GM06990 (cell line): ENCODE results near the gene RNASE3.
"Not testable (repeated sequence)": the region's sequence is repeated elsewhere in the genome, so short reads cannot be mapped to it uniquely, and the experiment has no call there.

ENCODE experiments used
- DNase-seq: peaks from one replicate; pipeline ENCODE4 v3.0.0-alpha.2; 2011; ENCODE audit not compliant: insufficient read length; ENCODE audit errors: extremely low read depth
- H3K27me3 ChIP-seq: replicated peaks from 2 replicates; pipeline ENCODE4 v1.6.0; 2011; ENCODE audit warnings: low read length; ENCODE audit not compliant: control insufficient read depth, insufficient read depth
- H3K36me3 ChIP-seq: 2 replicates; pipeline ENCODE4 v1.5.1; 2011; ENCODE audit warnings: low read length; ENCODE audit not compliant: control insufficient read depth, insufficient read depth
- H3K4me3 ChIP-seq: replicated peaks from 2 replicates; pipeline ENCODE4 v1.5.1; 2011; ENCODE audit warnings: low read depth, mild to moderate bottlenecking, control low read depth, low read length
- TF ChIP-seq, protein P1 (sequence below): IDR thresholded peaks from 2 replicates; pipeline ENCODE4 v1.5.1; 2011; ENCODE audit warnings: low read length, control low read depth, mild to moderate bottlenecking, inconsistent platforms; ENCODE audit not compliant: insufficient read depth, poor library complexity, severe bottlenecking

RNASE3 gene

DNA sequence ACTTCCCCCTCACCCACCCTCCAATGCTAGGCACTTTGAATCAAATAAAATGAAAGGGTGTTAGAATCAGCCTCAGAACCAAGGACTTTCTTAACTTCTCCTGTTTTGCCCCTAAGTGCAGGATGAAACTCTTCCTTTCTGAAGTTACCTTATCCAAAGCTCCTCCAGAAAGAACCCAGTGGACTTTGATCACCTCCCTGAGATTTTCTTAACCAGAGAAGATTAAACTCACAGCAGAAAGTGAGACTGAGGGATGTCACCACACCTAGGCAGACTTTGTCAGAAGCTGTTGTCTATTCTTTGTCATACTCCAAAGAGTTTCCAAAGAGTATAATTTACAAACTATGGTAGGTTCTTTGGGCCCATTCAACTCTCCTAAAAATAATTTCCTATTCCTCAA, 14.2 kb upstream of the RNASE3 start:
- peaks cover 1% of the 10 kb centered on the region; the same call in 1 of the 2 replicates for H3K27me3 ChIP-seq
- no peaks in the 10 kb centered on the region for H3K36me3 ChIP-seq
- DNase-seq = no peak
- H3K4me3 ChIP-seq = no peak overlapping the region
- TF ChIP-seq, protein P1, sequence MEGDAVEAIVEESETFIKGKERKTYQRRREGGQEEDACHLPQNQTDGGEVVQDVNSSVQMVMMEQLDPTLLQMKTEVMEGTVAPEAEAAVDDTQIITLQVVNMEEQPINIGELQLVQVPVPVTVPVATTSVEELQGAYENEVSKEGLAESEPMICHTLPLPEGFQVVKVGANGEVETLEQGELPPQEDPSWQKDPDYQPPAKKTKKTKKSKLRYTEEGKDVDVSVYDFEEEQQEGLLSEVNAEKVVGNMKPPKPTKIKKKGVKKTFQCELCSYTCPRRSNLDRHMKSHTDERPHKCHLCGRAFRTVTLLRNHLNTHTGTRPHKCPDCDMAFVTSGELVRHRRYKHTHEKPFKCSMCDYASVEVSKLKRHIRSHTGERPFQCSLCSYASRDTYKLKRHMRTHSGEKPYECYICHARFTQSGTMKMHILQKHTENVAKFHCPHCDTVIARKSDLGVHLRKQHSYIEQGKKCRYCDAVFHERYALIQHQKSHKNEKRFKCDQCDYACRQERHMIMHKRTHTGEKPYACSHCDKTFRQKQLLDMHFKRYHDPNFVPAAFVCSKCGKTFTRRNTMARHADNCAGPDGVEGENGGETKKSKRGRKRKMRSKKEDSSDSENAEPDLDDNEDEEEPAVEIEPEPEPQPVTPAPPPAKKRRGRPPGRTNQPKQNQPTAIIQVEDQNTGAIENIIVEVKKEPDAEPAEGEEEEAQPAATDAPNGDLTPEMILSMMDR = no peak

DNA sequence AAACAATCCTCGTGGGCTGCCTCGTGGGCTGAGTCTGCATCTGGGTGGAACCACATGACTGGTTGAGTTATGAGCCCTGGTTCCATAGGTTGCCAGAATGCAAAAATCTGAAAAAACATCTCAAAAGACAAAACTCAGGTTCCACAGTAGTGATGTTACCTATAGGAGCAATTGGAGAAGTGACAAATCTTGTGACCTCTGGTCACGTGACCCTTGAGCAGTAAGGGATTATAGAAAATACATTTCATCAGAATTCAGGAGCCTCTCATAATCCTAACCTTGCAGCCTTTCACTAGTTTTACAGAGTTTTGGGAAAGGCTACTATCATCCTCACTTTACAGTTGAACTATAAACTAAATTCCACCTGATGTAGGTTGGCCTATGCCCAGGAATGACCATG, 12.5 kb upstream of the RNASE3 start:
- H3K4me3 ChIP-seq = no peak overlapping the region
- TF ChIP-seq, protein P1 = no peak
- peaks cover 1% of the 10 kb centered on the region; the same call in 1 of the 2 replicates for H3K27me3 ChIP-seq
- H3K36me3 ChIP-seq = no peaks in the 10 kb centered on the region
- no peak for DNase-seq

DNA sequence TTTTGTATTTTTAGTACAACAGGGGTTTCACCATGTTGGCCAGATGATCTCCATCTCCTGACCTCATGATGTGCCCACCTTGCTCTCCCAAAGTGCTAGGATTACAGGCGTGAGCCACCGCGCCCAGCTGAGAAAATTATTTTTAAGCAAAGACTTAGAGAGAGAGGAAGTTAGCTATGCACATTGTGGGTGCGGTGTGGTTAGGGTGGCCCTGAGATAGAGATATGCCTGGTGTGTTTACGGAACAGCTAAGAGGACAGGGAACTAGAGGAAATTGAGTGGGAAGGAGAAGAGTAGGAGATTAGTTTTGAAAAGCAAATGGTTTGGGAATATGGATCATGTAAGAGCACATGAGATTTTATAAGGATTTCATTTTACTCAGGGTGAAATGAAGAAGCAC, 10.0 kb upstream of the RNASE3 start:
- not testable (repeated sequence) for H3K4me3 ChIP-seq, DNase-seq, H3K36me3 ChIP-seq, H3K27me3 ChIP-seq

DNA sequence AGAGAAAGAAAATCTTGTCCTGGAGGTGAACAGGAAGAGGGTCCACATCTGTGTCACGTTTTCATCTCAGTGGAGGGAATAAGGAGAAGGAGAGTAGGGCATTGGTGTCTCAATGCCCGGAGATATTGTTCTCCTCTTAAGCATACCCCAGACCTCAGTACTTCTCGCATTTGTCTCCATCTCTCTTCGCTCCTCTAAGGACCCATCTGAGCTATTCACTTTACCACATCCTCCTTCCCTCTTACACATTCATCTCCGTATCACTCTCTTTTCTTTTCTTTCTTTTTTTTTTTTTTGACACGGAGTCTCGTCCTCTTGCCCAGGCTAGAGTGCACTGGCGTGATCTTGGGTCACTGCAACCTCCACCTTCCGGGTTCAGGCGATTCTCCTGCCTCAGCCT, 8.4 kb upstream of the RNASE3 start:
- not testable (repeated sequence) for H3K27me3 ChIP-seq, H3K36me3 ChIP-seq, H3K4me3 ChIP-seq, DNase-seq

DNA sequence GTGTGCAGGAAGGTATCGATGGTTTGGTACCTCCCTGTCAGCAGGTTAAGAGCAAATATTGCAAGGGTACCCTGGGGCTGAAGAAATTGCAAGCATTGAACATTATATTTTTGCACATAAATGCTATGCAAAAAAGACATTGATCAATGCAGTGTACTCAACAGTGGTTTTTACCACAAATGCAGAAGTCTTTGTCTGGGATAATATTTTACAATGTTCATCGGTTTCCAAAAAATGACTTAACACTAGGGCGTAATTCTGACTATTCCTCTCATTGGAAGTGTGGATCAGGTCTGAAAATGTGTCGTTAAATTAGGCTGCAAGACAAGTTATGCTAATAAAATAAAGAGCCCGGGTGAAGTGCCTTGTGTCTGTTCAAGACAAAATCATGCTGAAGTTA, 2.8 kb upstream of the RNASE3 start:
- H3K36me3 ChIP-seq, H3K27me3 ChIP-seq, DNase-seq, H3K4me3 ChIP-seq: not testable (repeated sequence)

DNA sequence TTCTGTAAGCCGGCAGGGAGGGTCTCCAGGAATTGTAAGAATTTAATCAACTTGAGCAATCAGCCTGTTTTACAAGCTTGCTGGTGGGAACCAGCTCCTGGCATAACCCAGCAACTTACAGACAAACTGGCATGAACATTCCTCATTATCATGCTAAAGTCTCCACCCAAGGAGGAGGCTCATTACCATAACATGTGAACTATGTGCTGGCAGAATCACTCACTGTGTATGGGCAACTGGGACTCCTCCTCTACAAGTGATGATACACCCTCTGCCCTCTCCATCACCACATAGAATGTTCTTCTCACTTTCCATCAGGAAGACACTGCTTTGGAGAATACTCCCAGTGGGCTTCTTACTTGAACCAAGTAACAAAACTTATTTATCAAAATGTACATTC, 4.1 kb downstream of the RNASE3 start:
- H3K27me3 ChIP-seq, H3K4me3 ChIP-seq, H3K36me3 ChIP-seq, DNase-seq: not testable (repeated sequence)

DNA sequence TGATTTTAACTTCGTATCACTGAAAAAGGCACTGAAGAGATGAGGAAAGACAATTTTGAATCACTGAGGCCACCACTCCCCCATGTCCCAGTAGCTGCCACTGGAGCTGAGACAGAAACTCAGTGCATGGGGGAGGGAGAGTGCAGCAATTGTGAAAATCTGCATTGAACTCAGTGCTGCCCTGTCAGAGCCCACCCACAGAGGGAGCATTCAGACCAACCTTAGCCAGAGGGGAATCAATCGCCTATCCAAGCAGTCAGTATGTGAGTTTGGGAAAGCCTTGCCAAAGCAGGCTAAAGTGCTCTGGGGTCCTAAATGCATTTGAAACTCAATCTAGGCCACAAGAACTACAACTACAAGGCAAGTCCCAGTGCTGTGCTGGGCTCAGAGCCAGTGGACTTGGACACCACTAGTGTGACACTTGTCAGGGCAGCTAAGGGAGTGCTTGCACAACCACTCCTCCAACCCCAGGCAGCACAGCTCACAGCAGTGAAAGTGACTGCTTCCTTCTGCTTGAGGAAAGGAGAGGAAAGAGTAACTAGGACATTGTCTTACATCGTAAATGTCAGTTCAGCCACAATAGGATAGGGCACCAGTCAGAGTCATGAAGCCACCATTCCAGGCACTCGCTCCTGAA, 13.3 kb downstream of the RNASE3 start:
- Histone ChIP-seq H3K36me3 (no peaks in the 10 kb centered on the region), H3K4me3 (no peak overlapping the region), H3K27me3 (no peaks in the 10 kb centered on the region)
- TF ChIP-seq, protein P1 = no peak
- DNase-seq = no peak

DNA sequence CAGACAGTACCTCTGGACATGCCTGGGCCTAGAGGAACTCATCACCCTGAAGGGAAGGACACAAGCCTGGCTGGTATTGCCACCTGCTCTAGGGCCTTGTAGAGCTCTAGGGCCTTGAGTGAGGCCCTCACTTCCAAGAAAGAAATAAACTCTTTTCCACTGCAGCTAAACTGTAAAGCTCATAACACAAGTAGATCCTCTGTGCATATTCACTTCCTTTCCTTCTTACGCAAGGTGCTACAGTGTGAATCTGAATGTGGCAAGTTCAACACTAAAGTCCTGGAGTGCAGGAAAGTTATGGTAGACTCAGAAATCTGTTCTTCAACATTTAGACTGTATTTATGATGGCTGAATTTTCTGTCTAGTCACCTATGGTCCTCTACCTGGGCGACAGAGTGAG, 14.5 kb downstream of the RNASE3 start:
- Histone ChIP-seq H3K36me3 (no peaks in the 10 kb centered on the region), H3K4me3 (no peak overlapping the region), H3K27me3 (no peaks in the 10 kb centered on the region)
- TF ChIP-seq, protein P1 = no peak
- no peak for DNase-seq
